HG02970 (cell line): Measurements from ENCODE around the gene CD34.

Source experiments
- ATAC-seq: cut with Tn5 transposase; IDR thresholded peaks from one replicate; pipeline ENCODE4 v1.9.1; 2021; ENCODE audit warnings: mild to moderate bottlenecking, moderate library complexity, moderate number of reproducible peaks; ENCODE audit not compliant: unreplicated experiment, low FRiP score

The CD34 gene

DNA sequence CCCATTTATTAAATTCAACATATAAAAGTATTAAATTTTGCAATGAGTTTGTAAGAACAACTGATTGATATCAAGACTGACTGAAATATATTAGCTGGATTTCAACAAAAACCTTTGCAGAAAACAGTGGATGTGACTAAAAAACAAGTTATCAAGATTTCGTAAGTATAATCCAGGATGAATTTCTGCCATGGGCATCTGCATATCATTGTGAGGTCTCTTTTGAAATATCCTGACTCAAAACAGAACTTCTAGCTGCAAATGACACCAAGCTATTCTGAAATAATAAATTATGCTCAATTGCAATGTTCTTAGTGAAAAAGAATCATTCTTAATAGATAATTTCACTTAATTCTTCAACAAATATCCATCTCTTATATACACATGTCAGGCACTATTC lies 52.6 kb downstream of the CD34 start:
- ATAC-seq, result no peak

DNA sequence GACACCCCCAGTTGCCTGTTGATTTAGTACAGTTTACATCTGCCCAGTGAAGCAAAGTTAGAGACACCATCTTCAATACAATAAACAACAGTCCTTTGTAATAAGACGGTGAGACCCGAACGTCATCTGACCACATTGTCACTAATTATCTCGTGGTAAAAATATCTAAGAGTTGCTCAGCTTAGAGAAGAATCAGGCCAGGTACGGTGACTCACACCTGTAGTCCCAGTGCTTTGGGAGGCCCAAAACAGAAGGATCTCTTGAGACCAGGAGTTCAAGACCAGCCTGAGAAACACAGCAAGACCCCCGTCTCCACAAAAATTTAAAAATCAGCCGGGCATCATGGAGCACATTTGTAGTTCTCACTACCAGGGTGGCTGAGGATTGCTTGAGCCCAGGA lies 53.5 kb downstream of the CD34 start:
- no peak for ATAC-seq

- no peak for ATAC-seq
Measured at GRCh38 chr1:207856276-207857023, 54.5 kb downstream of the CD34 start.

DNA sequence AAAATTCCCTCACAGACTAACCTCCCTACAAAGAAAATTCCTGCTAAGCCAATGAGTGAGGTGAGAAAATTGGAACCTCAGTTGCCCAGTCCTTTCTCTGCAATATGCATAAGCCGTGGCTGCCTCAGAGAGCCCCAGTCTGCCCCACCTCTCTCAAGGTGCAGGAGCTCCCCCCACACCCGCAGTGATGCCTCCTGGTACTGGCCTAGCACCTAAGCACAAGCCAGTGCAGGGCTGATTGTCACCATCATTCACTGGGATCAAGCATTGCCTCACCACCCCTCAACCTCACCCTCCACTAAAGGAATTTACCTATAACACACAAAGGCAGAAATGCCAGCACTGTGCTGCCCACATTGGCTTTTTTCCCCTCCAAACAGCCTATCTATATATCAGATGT lies 56.9 kb downstream of the CD34 start:
- ATAC-seq, result no peak

GRCh38 chr1:207853372-207853757 lies 57.6 kb downstream of the CD34 start:
- ATAC-seq, result no peak

- ATAC-seq, result no peak
Measured at GRCh38 chr1:207852576-207853371, 58.2 kb downstream of the CD34 start.

- ATAC-seq, result no peak
Measured at GRCh38 chr1:207851696-207852095, 59.2 kb downstream of the CD34 start.

DNA sequence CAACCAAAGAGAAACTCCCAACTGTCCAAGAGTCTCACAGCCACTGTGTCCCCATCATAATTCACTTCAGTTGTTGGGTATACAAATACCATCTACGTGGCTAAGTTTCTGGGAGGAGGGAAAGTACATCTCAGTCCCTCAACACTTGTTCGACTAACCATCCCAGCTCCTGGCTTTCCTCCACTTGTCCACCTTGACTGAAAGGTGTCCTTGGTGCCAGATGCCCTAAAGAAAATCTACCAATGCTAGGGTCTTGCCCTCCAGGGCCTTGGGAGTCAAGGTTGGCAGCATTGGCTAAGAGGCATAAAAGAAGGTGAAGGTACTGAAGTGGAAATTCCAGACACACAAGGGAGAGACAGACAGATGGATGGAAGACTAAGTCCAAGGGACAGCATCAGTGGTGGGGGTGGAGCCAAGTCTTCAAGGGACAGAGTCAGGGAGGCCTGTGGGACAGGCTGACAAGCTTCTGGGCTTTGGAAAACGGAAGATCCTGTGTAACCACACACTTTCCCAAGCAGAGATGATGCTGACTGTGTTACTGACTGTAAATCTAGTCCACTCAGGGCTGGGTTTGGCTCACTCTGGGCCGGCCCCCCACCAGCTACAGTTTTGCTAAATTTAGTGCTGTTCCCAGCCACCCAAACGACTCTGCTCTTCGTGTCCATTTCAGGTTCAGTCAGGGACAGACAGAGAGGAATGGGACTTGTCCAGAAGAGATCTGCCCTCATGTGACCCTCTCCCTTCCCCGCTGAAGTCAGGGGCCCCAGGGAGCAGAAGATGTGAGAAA lies 60.1 kb downstream of the CD34 start:
- ATAC-seq, result no peak

GRCh38 chr1:207849646-207850045 lies 61.3 kb downstream of the CD34 start:
- ATAC-seq, result no peak

- no peak for ATAC-seq
Measured at GRCh38 chr1:207849016-207849415, 61.9 kb downstream of the CD34 start.

GRCh38 chr1:207848234-207848633 lies 62.7 kb downstream of the CD34 start:
- ATAC-seq, result no peak

- no peak for ATAC-seq
Measured at GRCh38 chr1:207847116-207847515, 63.8 kb downstream of the CD34 start.

GRCh38 chr1:207845109-207845508 lies 65.8 kb downstream of the CD34 start:
- ATAC-seq, result no peak

- ATAC-seq, result no peak
Measured at GRCh38 chr1:207844371-207844770, 66.6 kb downstream of the CD34 start.

DNA sequence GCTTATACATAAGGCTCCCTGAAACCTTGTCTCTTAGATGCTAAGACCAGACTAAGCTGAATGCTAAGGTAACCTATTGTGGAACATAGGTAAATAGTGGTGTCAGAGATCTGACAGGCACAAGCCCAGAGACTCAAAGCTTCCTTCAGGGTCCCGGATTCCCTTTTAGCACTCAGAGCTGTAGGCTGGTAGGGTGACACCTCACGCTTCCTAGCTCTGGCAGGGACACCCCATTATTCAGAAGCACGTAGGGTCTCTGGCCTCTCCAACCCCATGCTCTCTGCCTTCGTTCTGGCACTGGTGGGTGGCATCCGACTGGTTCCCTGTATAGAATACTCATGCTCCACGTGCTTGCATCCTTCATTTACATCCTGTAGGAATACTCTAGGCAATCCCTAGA lies 68.4 kb downstream of the CD34 start:
- no peak for ATAC-seq

GRCh38 chr1:207841901-207842300 lies 69.0 kb downstream of the CD34 start:
- ATAC-seq, result no peak

DNA sequence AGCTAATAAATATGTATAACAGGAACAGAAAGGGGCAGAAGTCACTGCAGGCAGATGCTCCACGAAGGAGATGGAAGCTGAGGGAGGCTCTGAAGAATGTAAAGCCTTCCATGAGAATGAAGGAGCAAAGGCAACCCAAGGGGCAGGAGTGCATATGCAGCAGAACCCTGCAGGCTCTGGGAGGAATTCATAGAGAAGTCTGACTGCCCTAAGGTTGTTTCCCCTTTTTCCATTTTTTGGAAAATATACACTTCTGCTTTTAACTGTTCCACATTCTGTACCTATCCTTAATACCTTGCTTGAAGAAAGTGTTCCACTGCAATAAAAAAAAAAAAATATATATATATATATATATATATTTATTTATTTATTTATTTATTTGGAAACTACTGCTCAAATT lies 69.6 kb downstream of the CD34 start:
- ATAC-seq, result no peak

GRCh38 chr1:207840380-207840779 lies 70.5 kb downstream of the CD34 start:
- ATAC-seq, result no peak

- ATAC-seq, result no peak
Measured at GRCh38 chr1:207839083-207839413, 71.9 kb downstream of the CD34 start.

DNA sequence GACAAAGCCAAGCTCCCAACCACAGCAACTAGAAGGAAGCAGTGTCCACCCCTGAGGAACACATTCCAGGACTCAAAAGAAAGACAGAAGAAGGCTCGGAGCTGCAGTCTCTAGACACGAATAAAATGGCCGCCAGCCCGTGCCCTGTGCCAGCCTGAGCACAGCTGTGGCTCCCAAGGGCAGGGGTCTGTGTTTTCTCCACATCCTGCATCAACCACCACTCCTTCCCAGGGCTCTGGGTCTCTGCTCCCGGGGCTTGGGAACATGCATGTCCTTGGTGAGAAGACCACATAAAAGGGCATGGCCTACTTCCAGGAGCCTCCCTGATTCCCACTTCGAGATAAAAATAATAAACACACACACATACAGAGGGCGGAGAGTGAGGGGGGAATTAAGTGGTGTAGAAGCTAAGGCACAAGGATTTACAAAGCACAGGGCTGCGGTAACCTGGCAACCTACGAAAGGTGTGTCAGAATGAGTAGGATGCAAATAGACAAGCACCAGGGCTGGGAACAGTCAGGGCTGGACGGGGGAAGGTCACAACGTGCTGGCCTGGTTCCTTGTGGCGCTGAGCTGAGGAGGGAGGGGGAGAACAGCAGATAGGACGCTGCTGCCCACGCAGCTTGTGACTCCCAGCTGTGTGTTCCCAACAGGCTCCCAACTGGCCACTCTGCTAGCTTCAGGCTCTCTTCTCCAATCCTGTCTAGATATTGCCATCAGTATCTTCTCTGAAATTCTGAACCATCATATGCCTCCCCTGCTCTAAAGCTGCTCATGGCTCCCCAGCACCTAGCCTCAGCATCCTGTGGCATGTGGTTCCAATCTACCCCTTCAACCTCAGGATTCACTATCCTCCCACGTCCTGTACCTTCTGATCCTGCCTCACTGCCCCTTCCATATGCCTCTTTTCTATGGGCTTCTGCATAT lies 72.5 kb downstream of the CD34 start:
- no peak for ATAC-seq
